Loucy (cell line): ENCODE data around the gene PDE4D.

Experiments used
- EZH2phosphoT487 ChIP-seq: fragments of 200-600 bp; IDR thresholded peaks from 2 replicates; pipeline ENCODE4 v1.6.1; 2018; ENCODE audit warnings: antibody characterized with exemption, mild to moderate bottlenecking, moderate library complexity, borderline replicate concordance
- TF ChIP-seq, protein P1 (sequence below): fragments of 200-600 bp; sonication (generic); conservative IDR thresholded peaks from 2 replicates; pipeline ENCODE4 v1.5.1; 2014; ENCODE audit warnings: mild to moderate bottlenecking, antibody characterized with exemption, low read length

- TF ChIP-seq, protein P1, sequence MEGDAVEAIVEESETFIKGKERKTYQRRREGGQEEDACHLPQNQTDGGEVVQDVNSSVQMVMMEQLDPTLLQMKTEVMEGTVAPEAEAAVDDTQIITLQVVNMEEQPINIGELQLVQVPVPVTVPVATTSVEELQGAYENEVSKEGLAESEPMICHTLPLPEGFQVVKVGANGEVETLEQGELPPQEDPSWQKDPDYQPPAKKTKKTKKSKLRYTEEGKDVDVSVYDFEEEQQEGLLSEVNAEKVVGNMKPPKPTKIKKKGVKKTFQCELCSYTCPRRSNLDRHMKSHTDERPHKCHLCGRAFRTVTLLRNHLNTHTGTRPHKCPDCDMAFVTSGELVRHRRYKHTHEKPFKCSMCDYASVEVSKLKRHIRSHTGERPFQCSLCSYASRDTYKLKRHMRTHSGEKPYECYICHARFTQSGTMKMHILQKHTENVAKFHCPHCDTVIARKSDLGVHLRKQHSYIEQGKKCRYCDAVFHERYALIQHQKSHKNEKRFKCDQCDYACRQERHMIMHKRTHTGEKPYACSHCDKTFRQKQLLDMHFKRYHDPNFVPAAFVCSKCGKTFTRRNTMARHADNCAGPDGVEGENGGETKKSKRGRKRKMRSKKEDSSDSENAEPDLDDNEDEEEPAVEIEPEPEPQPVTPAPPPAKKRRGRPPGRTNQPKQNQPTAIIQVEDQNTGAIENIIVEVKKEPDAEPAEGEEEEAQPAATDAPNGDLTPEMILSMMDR: no peak
- TF ChIP-seq EZH2phosphoT487: no peak
Observed at GRCh38 chr5:59193616-59194319, 699.8 kb downstream of the PDE4D start.
